RWPE1 (cell line): Measurements from ENCODE around the gene HK1.

ENCODE experiments used
- CTCF ChIA-PET: fragments of 350-600 bp; sonication (Branson Sonifier 250); formaldehyde crosslinking; extraction: SDS; loops from one replicate; lab custom pipeline; 2021; lab: Yijun Ruan, JAX
- POLR2A ChIA-PET: fragments of 400-600 bp; formaldehyde crosslinking; extraction: SDS; loops from one replicate; lab custom pipeline; 2020; ENCODE audit warnings: antibody characterized with exemption; ENCODE audit not compliant: low non-redundant PET; lab: Yijun Ruan, JAX
- DNase-seq: peaks from one replicate; pipeline ENCODE4 v3.0.0; 2012; ENCODE audit warnings: low spot score
- H3K27ac ChIP-seq: fragments of 450-650 bp; 2 replicates; pipeline ENCODE4 v1.5.1; 2017
- CTCF ChIP-seq: fragments of 450-650 bp; conservative IDR thresholded peaks from 2 replicates; pipeline ENCODE4 v1.5.1; 2017; ENCODE audit warnings: low read depth, mild to moderate bottlenecking

HK1 gene

GRCh38 chr10:69278446-69278963 lies at the start of gene HK1:
Gene HK1 (plus strand): TSS chr10:69278496.
- H3K27ac ChIP-seq: no peak within 1 kb of the TSS
- no peak for DNase-seq
- ChIA-PET CTCF (interaction anchor here (0.9 kb wide), 1 partner anchor 36 kb away, joined by 3 read pairs; no protein-coding TSS in a partner anchor), POLR2A (no interaction called here)
- no peak for TF ChIP-seq CTCF

- TF ChIP-seq CTCF: no peak
- peak overlapping the region; percentile 23; the same call in 1 of the 2 replicates for H3K27ac ChIP-seq
- ChIA-PET POLR2A (no interaction called here), CTCF (no interaction called here)
- DNase-seq: no peak
Measured at GRCh38 chr10:69229616-69229916, 48.7 kb upstream of the HK1 start.

GRCh38 chr10:69230128-69230527 lies 48.2 kb upstream of the HK1 start:
- POLR2A ChIA-PET: no interaction called here
- DNase-seq: no peak
- H3K27ac ChIP-seq: no peak overlapping the region
- no peak for TF ChIP-seq CTCF
- CTCF ChIA-PET: no interaction called here

GRCh38 chr10:69232252-69232651 lies 46.0 kb upstream of the HK1 start:
- TF ChIP-seq CTCF: no peak
- peak overlapping the region; percentile 48; the same call in 1 of the 2 replicates for H3K27ac ChIP-seq
- POLR2A ChIA-PET: no interaction called here
- CTCF ChIA-PET: interaction anchor here (0.6 to 1.5 kb wide), 5 partner anchors 10 to 169 kb away, joined by 3 to 4 read pairs (median 4); no protein-coding TSS in a partner anchor
- DNase-seq: peak; percentile 90

- DNase-seq: no peak
- peak overlapping the region; percentile 48; the same call in 1 of the 2 replicates for H3K27ac ChIP-seq
- POLR2A ChIA-PET: no interaction called here
- no peak for TF ChIP-seq CTCF
- CTCF ChIA-PET: interaction anchor here (0.5 to 1.5 kb wide), 7 partner anchors 10 to 168 kb away, joined by 3 to 4 read pairs (median 3); no protein-coding TSS in a partner anchor
Measured at GRCh38 chr10:69232736-69233480, 45.4 kb upstream of the HK1 start.

- ChIA-PET POLR2A (no interaction called here), CTCF (interaction anchor here (0.7 kb wide), 1 partner anchor 197 kb away, joined by 6 read pairs; no protein-coding TSS in a partner anchor)
- TF ChIP-seq CTCF: no peak
- no peak for DNase-seq
- H3K27ac ChIP-seq: no peak overlapping the region
Measured at GRCh38 chr10:69234447-69234846, 43.8 kb upstream of the HK1 start.
